ENCODE measurements around the gene LGALS12. TPM values are rescaled to one million over a fixed set of nuclear protein-coding genes. Genes with fewer than 3 reads are reported as not detected.
A peak's percentile ranks its signal among the peaks of the same experiment; 100 is the strongest.

The LGALS12 gene
- 1.9 TPM for total RNA-seq

GRCh38 chr11:63505857-63506528, at the start of gene LGALS12:
TSS of gene LGALS12 (plus strand) at chr11:63506084. CDS start at chr11:63506459, 375 bp downstream.
- peak in 2 of 3 donors; percentile 91 to 97 for DNase-seq (ENCODE audit: low read depth in 2 of 3, low spot score in 2 of 3)

GRCh38 chr11:63459586-63459985, 46.3 kb upstream of the LGALS12 start:
- no peak for DNase-seq (ENCODE audit: low read depth in 2 of 3, low spot score in 2 of 3)

GRCh38 chr11:63462137-63462536, 43.7 kb upstream of the LGALS12 start:
- DNase-seq (ENCODE audit: low read depth in 2 of 3, low spot score in 2 of 3), result no peak

GRCh38 chr11:63470311-63470710, 35.6 kb upstream of the LGALS12 start:
- DNase-seq (ENCODE audit: low read depth in 2 of 3, low spot score in 2 of 3), result no peak

- no peak for DNase-seq (ENCODE audit: low read depth in 2 of 3, low spot score in 2 of 3)
Observed at GRCh38 chr11:63472372-63472771, 33.5 kb upstream of the LGALS12 start.

- no peak for DNase-seq (ENCODE audit: low read depth in 2 of 3, low spot score in 2 of 3)
Observed at GRCh38 chr11:63476618-63477017, 29.3 kb upstream of the LGALS12 start.

GRCh38 chr11:63478896-63479295, 27.0 kb upstream of the LGALS12 start:
- DNase-seq (ENCODE audit: low read depth in 2 of 3, low spot score in 2 of 3), result peak; percentile 30 to 77 (median 56)

- no peak for DNase-seq (ENCODE audit: low read depth in 2 of 3, low spot score in 2 of 3)
Observed at GRCh38 chr11:63480039-63480438, 25.8 kb upstream of the LGALS12 start.

- no peak for DNase-seq (ENCODE audit: low read depth in 2 of 3, low spot score in 2 of 3)
Observed at GRCh38 chr11:63485777-63486176, 20.1 kb upstream of the LGALS12 start.

GRCh38 chr11:63488789-63489188, 17.1 kb upstream of the LGALS12 start:
- no peak for DNase-seq (ENCODE audit: low read depth in 2 of 3, low spot score in 2 of 3)

GRCh38 chr11:63489879-63490278, 16.0 kb upstream of the LGALS12 start:
- DNase-seq (ENCODE audit: low read depth in 2 of 3, low spot score in 2 of 3), result peak in 1 of 3 donors; percentile 39

- DNase-seq (ENCODE audit: low read depth in 2 of 3, low spot score in 2 of 3), result no peak
Observed at GRCh38 chr11:63490551-63491239, 15.2 kb upstream of the LGALS12 start, which contains the start of gene PLAAT5. TSS of gene PLAAT5 (minus strand) at chr11:63491167. CDS start at chr11:63491034, 133 bp downstream.

- no peak for DNase-seq (ENCODE audit: low read depth in 2 of 3, low spot score in 2 of 3)
Observed at GRCh38 chr11:63491240-63491587, 14.7 kb upstream of the LGALS12 start.

- peak in 1 of 3 donors; percentile 45 for DNase-seq (ENCODE audit: low read depth in 2 of 3, low spot score in 2 of 3)
Observed at GRCh38 chr11:63491636-63492372, 14.1 kb upstream of the LGALS12 start.

GRCh38 chr11:63492441-63492840, 13.4 kb upstream of the LGALS12 start:
- DNase-seq (ENCODE audit: low read depth in 2 of 3, low spot score in 2 of 3), result no peak

- no peak for DNase-seq (ENCODE audit: low read depth in 2 of 3, low spot score in 2 of 3)
Observed at GRCh38 chr11:63493127-63493526, 12.8 kb upstream of the LGALS12 start.

GRCh38 chr11:63494975-63495374, 10.9 kb upstream of the LGALS12 start:
- DNase-seq (ENCODE audit: low read depth in 2 of 3, low spot score in 2 of 3), result no peak

GRCh38 chr11:63499874-63500273, 6.0 kb upstream of the LGALS12 start:
- DNase-seq (ENCODE audit: low read depth in 2 of 3, low spot score in 2 of 3), result no peak

- no peak for DNase-seq (ENCODE audit: low read depth in 2 of 3, low spot score in 2 of 3)
Observed at GRCh38 chr11:63501236-63501635, 4.6 kb upstream of the LGALS12 start.

GRCh38 chr11:63502252-63502820, 3.5 kb upstream of the LGALS12 start:
- DNase-seq (ENCODE audit: low read depth in 2 of 3, low spot score in 2 of 3), result no peak

GRCh38 chr11:63503492-63503891, 2.4 kb upstream of the LGALS12 start:
- DNase-seq (ENCODE audit: low read depth in 2 of 3, low spot score in 2 of 3), result no peak
